Measurements from ENCODE around the gene NCLN.

GRCh38 chr19:3157096-3157845, 28.5 kb upstream of the NCLN start:
- TF ChIP-seq CTCF (conservative IDR thresholded peaks at IDR 0.05; ENCODE audit: low read depth, low read length) (no peak), EZH2 (IDR thresholded peaks at IDR 0.05; ENCODE audit: low read length, unreplicated experiment) (no peak), EZH2phosphoT487 (IDR thresholded peaks at IDR 0.05; ENCODE audit: borderline replicate concordance, low read length) (no peak)

Data from PC-3 (cell line).